Measurements from ENCODE around the gene RHBDL3.
"Not testable (repeated sequence)": the region's sequence is repeated elsewhere in the genome, so short reads cannot be mapped to it uniquely, and the experiment has no call there.

RHBDL3 gene

GRCh38 chr17:32297860-32298259 is 32.2 kb downstream of the RHBDL3 start:
- DNase-seq = no peak

- DNase-seq = no peak
These were observed 32.7 kb downstream of the RHBDL3 start for GRCh38 chr17:32298298-32298697.

GRCh38 chr17:32298721-32299579 is 33.3 kb downstream of the RHBDL3 start:
- no peak for DNase-seq

- DNase-seq = no peak
These were observed 34.0 kb downstream of the RHBDL3 start for GRCh38 chr17:32299580-32300164.

- no peak for DNase-seq
These were observed 36.4 kb downstream of the RHBDL3 start for GRCh38 chr17:32302037-32302436.

- peak in 1 of 2 experiments; percentile 7 for DNase-seq
These were observed 37.4 kb downstream of the RHBDL3 start for GRCh38 chr17:32302860-32303649.

- DNase-seq = peak; percentile 21 to 26
These were observed 38.2 kb downstream of the RHBDL3 start for GRCh38 chr17:32303781-32304288.

- DNase-seq = no peak
These were observed 39.4 kb downstream of the RHBDL3 start for GRCh38 chr17:32305049-32305448.

GRCh38 chr17:32307658-32308057 is 42.0 kb downstream of the RHBDL3 start:
- DNase-seq = peak in 1 of 2 experiments; percentile 43

- DNase-seq = no peak
These were observed 45.5 kb downstream of the RHBDL3 start for GRCh38 chr17:32311028-32311536.

GRCh38 chr17:32314636-32315035 is 49.0 kb downstream of the RHBDL3 start:
- DNase-seq = no peak

GRCh38 chr17:32315171-32315570 is 49.5 kb downstream of the RHBDL3 start:
- no peak for DNase-seq

GRCh38 chr17:32316653-32317052 is 51.0 kb downstream of the RHBDL3 start:
- not testable (repeated sequence) for DNase-seq

- no peak for DNase-seq
These were observed 51.7 kb downstream of the RHBDL3 start for GRCh38 chr17:32317353-32317752.

- DNase-seq = no peak
These were observed 52.4 kb downstream of the RHBDL3 start for GRCh38 chr17:32318071-32318470.

GRCh38 chr17:32319548-32319905 is 53.9 kb downstream of the RHBDL3 start:
- DNase-seq = peak; percentile 46 to 50

- DNase-seq = not testable (repeated sequence)
These were observed 54.4 kb downstream of the RHBDL3 start for GRCh38 chr17:32320080-32320479.

- DNase-seq = no peak
These were observed 55.2 kb downstream of the RHBDL3 start for GRCh38 chr17:32320847-32321246.

- no peak for DNase-seq
These were observed 57.4 kb downstream of the RHBDL3 start for GRCh38 chr17:32323046-32323445.

- DNase-seq = peak in 1 of 2 experiments; percentile 24
These were observed 58.3 kb downstream of the RHBDL3 start for GRCh38 chr17:32323811-32324491.

GRCh38 chr17:32327911-32328310 is 62.3 kb downstream of the RHBDL3 start:
- no peak for DNase-seq

- no peak for DNase-seq
These were observed 64.5 kb downstream of the RHBDL3 start for GRCh38 chr17:32330147-32330546.
